NCI-H345 treated with DMSO at 0.1 percent for 48 hours (cell line): ENCODE data around the gene RNF125.
"Not testable (repeated sequence)": the region's sequence is repeated elsewhere in the genome, so short reads cannot be mapped to it uniquely, and the experiment has no call there.

Experiments
- DNase-seq: peaks from one replicate; lab custom pipeline; 2025; ENCODE audit not compliant: unreplicated experiment; lab: John Stamatoyannopoulos, UW

The RNF125 gene

GRCh38 chr18:32018331-32019250 is at the start of gene RNF125:
TSS of gene RNF125 (plus strand) at chr18:32018825. CDS start at chr18:32018864, 39 bp downstream.
- peak; percentile 60 for DNase-seq

- no peak for DNase-seq
These were observed 48.0 kb upstream of the RNF125 start for GRCh38 chr18:31970617-31971016.

- no peak for DNase-seq
These were observed 44.6 kb upstream of the RNF125 start for GRCh38 chr18:31973929-31974546.

- DNase-seq = no peak
These were observed 42.4 kb upstream of the RNF125 start for GRCh38 chr18:31976242-31976641.

- no peak for DNase-seq
These were observed 41.3 kb upstream of the RNF125 start for GRCh38 chr18:31977270-31977872.

- DNase-seq = no peak
These were observed 40.0 kb upstream of the RNF125 start for GRCh38 chr18:31978616-31979015.

GRCh38 chr18:31979714-31980113 is 38.9 kb upstream of the RNF125 start:
- DNase-seq = no peak

- no peak for DNase-seq
These were observed 37.8 kb upstream of the RNF125 start for GRCh38 chr18:31980863-31981262.

GRCh38 chr18:31983020-31983419 is 35.6 kb upstream of the RNF125 start:
- no peak for DNase-seq

- DNase-seq = no peak
These were observed 34.6 kb upstream of the RNF125 start for GRCh38 chr18:31983976-31984375.

- DNase-seq = no peak
These were observed 27.8 kb upstream of the RNF125 start for GRCh38 chr18:31990823-31991222.

GRCh38 chr18:31996007-31996406 is 22.6 kb upstream of the RNF125 start:
- DNase-seq = no peak

GRCh38 chr18:31998880-31999412 is 19.7 kb upstream of the RNF125 start:
- no peak for DNase-seq

GRCh38 chr18:32001141-32001540 is 17.5 kb upstream of the RNF125 start:
- not testable (repeated sequence) for DNase-seq

GRCh38 chr18:32003822-32004221 is 14.8 kb upstream of the RNF125 start:
- DNase-seq = not testable (repeated sequence)

GRCh38 chr18:32010124-32010721 is 8.4 kb upstream of the RNF125 start:
- DNase-seq = no peak

- DNase-seq = no peak
These were observed 7.4 kb upstream of the RNF125 start for GRCh38 chr18:32011193-32011592.

GRCh38 chr18:32019251-32019948 is 775 bp downstream of the RNF125 start:
- DNase-seq = no peak

- DNase-seq = not testable (repeated sequence)
These were observed 1.5 kb downstream of the RNF125 start for GRCh38 chr18:32019949-32020625.
